ENCODE data around the gene MBTPS1.
A peak's percentile ranks its signal among the peaks of the same experiment; 100 is the strongest.

- no peak for TF ChIP-seq PKNOX1 (IDR thresholded peaks at IDR 0.05)
- no peak for TF ChIP-seq RAD51 (IDR thresholded peaks at IDR 0.05)
- TF ChIP-seq SMAD1 (IDR thresholded peaks at IDR 0.05; ENCODE audit: low read depth, partially characterized antibody) = no peak
- no peak for TF ChIP-seq BHLHE40 (IDR thresholded peaks at IDR 0.05; ENCODE audit: borderline replicate concordance in 1 of 2, low read depth in 2 of 2, low read length in 1 of 2)
- TF ChIP-seq FOS (IDR thresholded peaks at IDR 0.05; ENCODE audit: borderline replicate concordance, extremely low read depth, insufficient read length) = no peak
- peak in 2 of 3 experiments; percentile 19 to 26; a peak in 2 of 6 replicates for TF ChIP-seq CTCF (IDR thresholded peaks at IDR 0.05 in 2 of 3, conservative IDR thresholded peaks at IDR 0.05 in 1 of 3; ENCODE audit: control insufficient read depth in 2 of 3, extremely low read depth in 1 of 3, insufficient read depth in 1 of 3, low read depth in 3 of 3, low read length in 3 of 3)
- no peak for TF ChIP-seq NR2C2 (IDR thresholded peaks at IDR 0.05; ENCODE audit: borderline replicate concordance, control insufficient read depth, insufficient read length, low read depth)
- no peak for TF ChIP-seq NRF1 (conservative IDR thresholded peaks at IDR 0.05; ENCODE audit: low read depth, low read length)
- TF ChIP-seq ZNF274 (IDR thresholded peaks at IDR 0.05; ENCODE audit: insufficient read depth, insufficient read length) = no peak
- no peak for TF ChIP-seq JUND (IDR thresholded peaks at IDR 0.05; ENCODE audit: low read depth, low read length)
- TF ChIP-seq MYC (IDR thresholded peaks at IDR 0.05; ENCODE audit: insufficient read depth, insufficient read length, insufficient replicate concordance, low read length, severe bottlenecking) = no peak
Observed at GRCh38 chr16:84044118-84044488, 72.6 kb downstream of the MBTPS1 start.

All from GM12878 (cell line).